HFFc6 (cell line): ENCODE results near the gene MAGI1. TPM values are rescaled to one million over a fixed set of nuclear protein-coding genes. Genes with fewer than 3 reads are reported as not detected.

Experiments
- DNase-seq: peaks from one replicate; pipeline ENCODE4 v3.0.0-alpha.2; 2018
- H3K27ac Mint-ChIP-seq: 2 replicates; pipeline ENCODE4 v1.8.0; 2020; ENCODE audit warnings: mild to moderate bottlenecking, mixed read lengths
- H3K27me3 Mint-ChIP-seq: 2 replicates; pipeline ENCODE4 v1.8.0; 2021; ENCODE audit warnings: mild to moderate bottlenecking, moderate library complexity, mixed read lengths; ENCODE audit not compliant: insufficient read depth
- H3K36me3 Mint-ChIP-seq: 2 replicates; pipeline ENCODE4 v1.8.0; 2021; ENCODE audit warnings: low read depth, mixed read lengths
- H3K4me1 Mint-ChIP-seq: 2 replicates; pipeline ENCODE4 v1.8.0; 2020; ENCODE audit warnings: low read depth, mixed read lengths
- H3K4me3 Mint-ChIP-seq: 2 replicates; pipeline ENCODE4 v1.8.0; 2020; ENCODE audit warnings: mild to moderate bottlenecking, moderate library complexity, mixed read lengths
- H3K9me3 Mint-ChIP-seq: 2 replicates; pipeline ENCODE4 v1.8.0; 2020; ENCODE audit warnings: mild to moderate bottlenecking, mixed read lengths
- total RNA-seq, 6 experiments: library from RNA; stranded (reverse); fragmentation: NEBNext Ultra II Directional; extraction: Animal tissue kit (Norgen Biotek cat#: 25700); gene quantifications; 2 replicates in 1 of 6; 3 replicates in 5 of 6; pipeline ENCODE4 v1.2.3, GENCODE V29; 2021
- TF ChIP-seq, protein P1 (sequence below): fragments of 200-600 bp; sonication (generic); IDR thresholded peaks from 2 replicates; pipeline ENCODE4 v1.5.0; 2021; ENCODE audit warnings: antibody characterized with exemption, mild to moderate bottlenecking

MAGI1 gene
- total RNA-seq, 6 experiments from 2014 or later = 21.1 to 30.5 (median 22.4) TPM

DNA sequence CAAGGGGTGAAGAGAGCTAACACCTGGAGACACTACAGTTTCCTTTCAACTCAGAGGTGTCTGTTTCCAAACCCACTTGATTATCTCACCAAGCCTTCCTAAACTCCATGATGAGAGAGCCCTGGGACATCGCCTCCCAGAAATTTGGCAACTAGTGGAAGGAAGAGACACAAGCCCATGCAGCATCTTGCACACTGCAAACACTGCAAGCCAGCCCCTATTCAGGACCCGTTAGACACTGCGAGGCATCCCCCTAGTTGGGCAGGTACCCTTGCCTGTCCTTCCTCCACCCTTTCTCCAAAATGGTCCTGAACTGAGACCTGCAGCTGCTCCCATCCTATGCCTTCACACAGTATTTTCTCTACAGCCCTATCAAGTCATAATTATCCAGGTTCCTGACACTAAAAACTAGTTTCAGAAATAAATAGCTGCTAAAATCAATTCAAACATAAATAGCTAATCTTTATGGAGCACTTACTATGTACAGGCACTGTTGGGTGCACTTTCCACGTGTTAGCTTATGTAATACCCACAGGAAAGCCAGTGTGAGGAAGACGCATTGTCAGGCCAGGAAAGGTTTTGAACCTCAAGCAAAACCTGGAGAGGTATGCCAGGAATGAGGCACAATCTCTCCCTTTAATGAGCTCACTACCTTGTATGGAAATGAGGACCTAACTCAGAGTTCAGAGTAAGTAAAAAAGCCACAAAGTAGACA, 2.8 kb downstream of the MAGI1 start:
- DNase-seq = no peak
- Mint-ChIP-seq H3K4me1 (peaks cover 64% of the 10 kb centered on the region), H3K9me3 (no peaks in the 10 kb centered on the region), H3K4me3 (peak overlapping the region; percentile 98), H3K36me3 (peaks cover 27% of the 10 kb centered on the region), H3K27ac (peak overlapping the region; percentile 96), H3K27me3 (no peaks in the 10 kb centered on the region)
- TF ChIP-seq, protein P1, sequence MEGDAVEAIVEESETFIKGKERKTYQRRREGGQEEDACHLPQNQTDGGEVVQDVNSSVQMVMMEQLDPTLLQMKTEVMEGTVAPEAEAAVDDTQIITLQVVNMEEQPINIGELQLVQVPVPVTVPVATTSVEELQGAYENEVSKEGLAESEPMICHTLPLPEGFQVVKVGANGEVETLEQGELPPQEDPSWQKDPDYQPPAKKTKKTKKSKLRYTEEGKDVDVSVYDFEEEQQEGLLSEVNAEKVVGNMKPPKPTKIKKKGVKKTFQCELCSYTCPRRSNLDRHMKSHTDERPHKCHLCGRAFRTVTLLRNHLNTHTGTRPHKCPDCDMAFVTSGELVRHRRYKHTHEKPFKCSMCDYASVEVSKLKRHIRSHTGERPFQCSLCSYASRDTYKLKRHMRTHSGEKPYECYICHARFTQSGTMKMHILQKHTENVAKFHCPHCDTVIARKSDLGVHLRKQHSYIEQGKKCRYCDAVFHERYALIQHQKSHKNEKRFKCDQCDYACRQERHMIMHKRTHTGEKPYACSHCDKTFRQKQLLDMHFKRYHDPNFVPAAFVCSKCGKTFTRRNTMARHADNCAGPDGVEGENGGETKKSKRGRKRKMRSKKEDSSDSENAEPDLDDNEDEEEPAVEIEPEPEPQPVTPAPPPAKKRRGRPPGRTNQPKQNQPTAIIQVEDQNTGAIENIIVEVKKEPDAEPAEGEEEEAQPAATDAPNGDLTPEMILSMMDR = no peak

DNA sequence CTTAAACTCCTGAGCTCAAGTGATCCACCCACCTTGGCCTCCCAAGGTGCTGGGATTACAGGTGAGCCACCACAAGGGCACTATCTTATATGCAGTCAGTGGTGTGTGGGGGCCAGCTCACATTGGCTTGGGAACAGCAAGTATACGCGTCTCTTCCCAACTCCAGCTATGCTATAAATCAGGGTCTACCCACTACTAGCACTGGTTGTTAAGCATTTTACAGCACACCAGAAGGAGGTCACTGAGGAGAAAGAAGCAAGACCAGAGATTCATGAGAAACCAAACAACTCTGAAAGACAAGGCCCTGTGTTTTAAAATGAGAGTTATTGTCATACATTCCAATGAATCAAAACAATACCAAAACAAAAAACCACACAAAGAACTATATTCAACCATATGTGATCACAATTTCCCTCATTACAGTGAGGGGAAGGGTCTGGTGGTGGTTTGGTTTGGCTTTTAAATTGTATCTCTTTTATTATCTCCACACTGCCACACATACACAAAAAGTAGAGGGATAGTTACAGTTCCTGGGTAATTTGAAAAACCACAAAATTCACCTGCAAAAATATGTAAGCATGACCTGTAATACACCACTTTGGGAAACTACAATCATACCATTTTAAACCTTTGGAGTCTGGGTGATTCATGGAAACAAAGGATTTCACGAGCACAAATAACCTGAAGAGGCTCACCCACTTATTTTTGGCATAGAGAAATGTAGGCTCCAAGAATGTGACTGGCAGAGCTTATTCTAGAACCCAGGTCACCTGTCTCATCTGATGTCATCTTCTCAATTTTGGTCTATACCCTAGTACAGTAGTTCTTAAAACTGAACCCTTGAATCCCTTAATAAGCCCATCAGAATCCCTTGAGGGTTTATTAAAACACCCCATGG, 5.2 kb downstream of the MAGI1 start:
- Mint-ChIP-seq H3K4me1 (peaks cover 71% of the 10 kb centered on the region), H3K27me3 (no peaks in the 10 kb centered on the region), H3K36me3 (peaks cover 26% of the 10 kb centered on the region), H3K4me3 (no peak overlapping the region), H3K9me3 (no peaks in the 10 kb centered on the region), H3K27ac (peak overlapping the region; percentile 9; the same call in 1 of the 2 replicates)
- TF ChIP-seq, protein P1 = no peak
- DNase-seq = no peak

DNA sequence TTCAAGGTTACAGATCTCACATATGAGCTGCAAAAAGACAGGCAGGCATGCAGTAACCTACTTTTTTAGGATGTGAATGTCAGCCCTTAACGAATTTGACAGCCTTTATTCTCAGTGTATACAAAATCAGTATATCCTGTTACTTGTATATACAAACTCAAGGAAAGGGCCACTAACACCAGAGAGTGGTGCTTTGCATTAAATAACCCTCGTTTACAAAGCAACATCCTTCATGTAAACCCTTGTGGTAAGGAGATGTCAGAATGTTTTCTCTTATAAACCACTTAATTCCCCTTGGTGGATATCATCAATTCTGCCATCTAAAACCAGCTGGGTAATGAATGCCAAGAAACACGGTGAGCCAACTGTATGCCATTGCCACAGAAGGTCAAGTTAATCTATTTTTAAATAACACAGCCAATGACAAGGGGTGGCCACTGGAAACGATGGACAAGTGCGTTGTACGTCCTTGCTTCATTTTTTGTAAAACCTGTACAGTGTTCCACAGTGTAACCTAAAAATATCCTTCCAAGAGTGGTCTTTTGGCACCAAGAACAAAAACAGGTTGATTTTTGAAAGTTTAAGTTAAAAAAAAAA, 7.5 kb downstream of the MAGI1 start:
- Mint-ChIP-seq H3K4me3 (no peak overlapping the region), H3K4me1 (peaks cover 64% of the 10 kb centered on the region), H3K27me3 (peaks cover 1% of the 10 kb centered on the region; the same call in 1 of the 2 replicates), H3K9me3 (no peaks in the 10 kb centered on the region), H3K27ac (no peak overlapping the region), H3K36me3 (peaks cover 15% of the 10 kb centered on the region)
- TF ChIP-seq, protein P1 = no peak
- DNase-seq = no peak

DNA sequence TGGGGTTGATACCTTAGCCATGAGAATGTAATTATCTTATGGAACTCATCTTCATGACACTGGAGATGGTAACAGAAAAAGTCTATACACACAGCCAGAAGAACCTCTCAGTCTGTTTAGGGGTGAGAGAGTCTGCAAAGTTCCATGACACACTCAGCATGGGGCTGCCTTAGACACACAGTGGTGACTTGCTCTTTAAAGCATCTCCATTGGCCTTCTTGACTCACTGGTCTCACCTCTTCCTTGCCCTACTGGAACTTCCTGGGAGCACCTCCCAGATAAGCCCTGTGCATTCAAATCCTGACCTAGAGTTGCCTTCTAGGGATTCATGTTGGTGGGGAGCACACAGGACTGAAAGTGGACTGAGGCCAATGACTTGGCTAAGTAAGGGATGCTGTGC, 9.3 kb downstream of the MAGI1 start:
- peak overlapping the region; percentile 46; the same call in 1 of the 2 replicates for H3K27ac Mint-ChIP-seq
- H3K4me1 Mint-ChIP-seq = peaks cover 46% of the 10 kb centered on the region
- H3K27me3 Mint-ChIP-seq = peaks cover 1% of the 10 kb centered on the region; the same call in 1 of the 2 replicates
- no peaks in the 10 kb centered on the region for H3K9me3 Mint-ChIP-seq
- peaks cover 10% of the 10 kb centered on the region for H3K36me3 Mint-ChIP-seq
- TF ChIP-seq, protein P1 = 0 out of 2 replicates have a peak, but pooled peaks have one; percentile 10
- H3K4me3 Mint-ChIP-seq = no peak overlapping the region
- no peak for DNase-seq

DNA sequence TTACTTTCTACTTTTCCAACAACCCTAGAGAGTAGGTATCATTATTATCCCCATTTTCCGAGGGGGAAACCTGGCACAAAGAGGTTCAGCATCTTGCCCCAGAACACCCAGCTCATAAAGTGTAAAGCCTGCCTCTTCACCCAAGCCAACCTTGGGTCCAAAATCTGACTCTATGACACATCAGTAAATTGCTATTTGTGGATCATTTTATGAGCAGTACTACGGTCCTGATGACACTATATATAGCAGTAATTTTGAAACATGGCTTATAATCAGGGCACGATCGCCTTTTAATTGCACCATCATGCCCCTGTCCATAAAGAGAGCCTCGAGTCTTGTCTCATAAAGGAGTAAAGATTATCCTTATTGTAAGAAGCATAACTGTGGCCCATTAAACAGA, 9.7 kb downstream of the MAGI1 start:
- H3K27me3 Mint-ChIP-seq = peaks cover 1% of the 10 kb centered on the region; the same call in 1 of the 2 replicates

More for the DNA sequence above, 9.7 kb downstream of the MAGI1 start:
- peaks cover 44% of the 10 kb centered on the region for H3K4me1 Mint-ChIP-seq
- no peaks in the 10 kb centered on the region for H3K9me3 Mint-ChIP-seq
- no peak for DNase-seq
- TF ChIP-seq, protein P1 = no peak
- peaks cover 7% of the 10 kb centered on the region; the same call in 1 of the 2 replicates for H3K36me3 Mint-ChIP-seq
- peak overlapping the region; percentile 46; the same call in 1 of the 2 replicates for H3K27ac Mint-ChIP-seq
- H3K4me3 Mint-ChIP-seq = no peak overlapping the region
